Fibroblast of lung (primary cell): ENCODE results near the gene TRIM37.

Source experiments
- EZH2 ChIP-seq: IDR thresholded peaks from 2 replicates; pipeline ENCODE4 v1.5.1; 2012; ENCODE audit warnings: low read length, control low read depth, mild to moderate bottlenecking; ENCODE audit errors: missing control alignments
- TF ChIP-seq, protein P1 (sequence below), 2 donors: IDR thresholded peaks in 1 of 2; conservative IDR thresholded peaks in 1 of 2; 1 replicate in 1 of 2; 2 replicates in 1 of 2; pipeline ENCODE4 v1.5.1; 2011 to 2012; ENCODE audit warnings: low read length in 2 of 2, control low read depth in 1 of 2, inconsistent platforms in 1 of 2, low read depth in 1 of 2, mild to moderate bottlenecking in 1 of 2

DNA sequence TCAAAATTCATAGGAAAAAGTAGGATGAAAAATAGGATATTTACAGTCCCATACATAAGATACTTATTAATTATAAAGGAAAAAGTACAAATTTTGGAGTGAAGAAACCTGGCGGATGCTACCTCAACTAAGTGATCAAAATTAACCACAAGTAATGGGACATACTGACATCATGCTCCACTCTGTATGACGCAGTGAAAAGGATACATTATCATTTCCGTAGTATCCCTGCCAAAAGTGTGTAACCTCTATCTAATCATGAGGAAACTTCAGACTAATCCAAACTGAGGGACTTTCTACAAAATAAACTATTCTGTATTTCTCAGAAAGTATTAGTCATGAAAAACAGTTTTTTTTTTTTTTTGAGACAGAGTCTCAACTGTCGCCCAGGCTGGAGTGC lies 60.5 kb downstream of the TRIM37 start:
- TF ChIP-seq, protein P1, sequence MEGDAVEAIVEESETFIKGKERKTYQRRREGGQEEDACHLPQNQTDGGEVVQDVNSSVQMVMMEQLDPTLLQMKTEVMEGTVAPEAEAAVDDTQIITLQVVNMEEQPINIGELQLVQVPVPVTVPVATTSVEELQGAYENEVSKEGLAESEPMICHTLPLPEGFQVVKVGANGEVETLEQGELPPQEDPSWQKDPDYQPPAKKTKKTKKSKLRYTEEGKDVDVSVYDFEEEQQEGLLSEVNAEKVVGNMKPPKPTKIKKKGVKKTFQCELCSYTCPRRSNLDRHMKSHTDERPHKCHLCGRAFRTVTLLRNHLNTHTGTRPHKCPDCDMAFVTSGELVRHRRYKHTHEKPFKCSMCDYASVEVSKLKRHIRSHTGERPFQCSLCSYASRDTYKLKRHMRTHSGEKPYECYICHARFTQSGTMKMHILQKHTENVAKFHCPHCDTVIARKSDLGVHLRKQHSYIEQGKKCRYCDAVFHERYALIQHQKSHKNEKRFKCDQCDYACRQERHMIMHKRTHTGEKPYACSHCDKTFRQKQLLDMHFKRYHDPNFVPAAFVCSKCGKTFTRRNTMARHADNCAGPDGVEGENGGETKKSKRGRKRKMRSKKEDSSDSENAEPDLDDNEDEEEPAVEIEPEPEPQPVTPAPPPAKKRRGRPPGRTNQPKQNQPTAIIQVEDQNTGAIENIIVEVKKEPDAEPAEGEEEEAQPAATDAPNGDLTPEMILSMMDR (conservative IDR thresholded peaks at IDR 0.05 in 1 of 2, IDR thresholded peaks at IDR 0.05 in 1 of 2; ENCODE audit: low read depth in 1 of 2, low read length in 2 of 2), result no peak
- TF ChIP-seq EZH2, result no peak
